DMS79 treated with DMSO at 0.1 percent for 48 hours (cell line): ENCODE data around the gene MID2.
A peak's percentile ranks its signal among the peaks of the same experiment; 100 is the strongest.
"Not testable (repeated sequence)": the region's sequence is repeated elsewhere in the genome, so short reads cannot be mapped to it uniquely, and the experiment has no call there.

Source experiments
- DNase-seq: peaks from one replicate; lab custom pipeline; 2025; lab: John Stamatoyannopoulos, UW

MID2 gene

GRCh38 chrX:107842715-107843400 is 17.2 kb downstream of the MID2 start:
- no peak for DNase-seq

GRCh38 chrX:107845625-107846024 is 20.0 kb downstream of the MID2 start:
- no peak for DNase-seq

- DNase-seq = no peak
Measured at GRCh38 chrX:107848591-107848990, 22.9 kb downstream of the MID2 start.

GRCh38 chrX:107849747-107850421 is 24.2 kb downstream of the MID2 start:
- DNase-seq = no peak

GRCh38 chrX:107850422-107850765 is 24.7 kb downstream of the MID2 start:
- no peak for DNase-seq

- DNase-seq = no peak
Measured at GRCh38 chrX:107851215-107851614, 25.5 kb downstream of the MID2 start.

GRCh38 chrX:107851665-107852064 is 26.0 kb downstream of the MID2 start:
- not testable (repeated sequence) for DNase-seq

GRCh38 chrX:107856289-107856688 is 30.6 kb downstream of the MID2 start:
- no peak for DNase-seq

GRCh38 chrX:107857041-107857440 is 31.4 kb downstream of the MID2 start:
- DNase-seq = not testable (repeated sequence)

- no peak for DNase-seq
Measured at GRCh38 chrX:107857837-107858236, 32.2 kb downstream of the MID2 start.

- DNase-seq = no peak
Measured at GRCh38 chrX:107861056-107861455, 35.4 kb downstream of the MID2 start.

GRCh38 chrX:107871136-107871535 is 45.5 kb downstream of the MID2 start:
- no peak for DNase-seq

- no peak for DNase-seq
Measured at GRCh38 chrX:107878106-107878505, 52.4 kb downstream of the MID2 start.

- DNase-seq = no peak
Measured at GRCh38 chrX:107880054-107880610, 54.5 kb downstream of the MID2 start.

- DNase-seq = peak; percentile 2
Measured at GRCh38 chrX:107894038-107894437, 68.4 kb downstream of the MID2 start.

GRCh38 chrX:107902721-107903120 is 77.1 kb downstream of the MID2 start:
- peak; percentile 70 for DNase-seq

- peak; percentile 50 for DNase-seq
Measured at GRCh38 chrX:107905366-107905765, 79.7 kb downstream of the MID2 start.

GRCh38 chrX:107924136-107924746 is 98.6 kb downstream of the MID2 start:
- DNase-seq = no peak

- no peak for DNase-seq
Measured at GRCh38 chrX:107934262-107934661, 108.6 kb downstream of the MID2 start.

GRCh38 chrX:107935200-107935599 is 109.5 kb downstream of the MID2 start:
- no peak for DNase-seq

GRCh38 chrX:107935664-107936433 is 110.2 kb downstream of the MID2 start:
- no peak for DNase-seq

GRCh38 chrX:107936434-107936730 is 110.7 kb downstream of the MID2 start:
- DNase-seq = no peak

GRCh38 chrX:107940095-107940494 is 114.4 kb downstream of the MID2 start:
- DNase-seq = no peak
